HCT116 (cell line): Measurements from ENCODE around the gene AATF. TPM values are rescaled to one million over a fixed set of nuclear protein-coding genes. Genes with fewer than 3 reads are reported as not detected.

Experiments
- ATAC-seq: fragments of 200-7000 bp; cut with Tn5 transposase; 2 replicates; pipeline ENCODE4 v1.9.1; 2020; ENCODE audit warnings: mild to moderate bottlenecking, moderate library complexity
- BruUV-seq: library from RNA; stranded (reverse); fragments of 400-500 nt; replicated peaks from 2 replicates; lab custom pipeline; 2021; lab: Mats Ljungman, UMichigan
- CTCF ChIA-PET: fragments of 300-600 bp; sonication (Branson Sonifier 250); formaldehyde crosslinking; loops from one replicate; lab custom pipeline; 2021; ENCODE audit warnings: antibody characterized with exemption; lab: Charles Lee
- POLR2A ChIA-PET: fragments of 300-600, 350-600 bp; sonication (Branson Sonifier 250); formaldehyde crosslinking; loops from one replicate; lab custom pipeline; 2021; ENCODE audit warnings: antibody characterized with exemption; lab: Charles Lee
- RAD21 ChIA-PET, 2 experiments: fragments of 300-600 bp; sonication (Branson Sonifier 250); formaldehyde crosslinking; loops; one replicate each; lab custom pipeline; 2023; ENCODE audit warnings: low total read pairs in 2 of 2; ENCODE audit not compliant: uncharacterized antibody in 2 of 2, unreplicated experiment in 2 of 2, low non-redundant PET in 1 of 2; lab: Charles Lee
- DNase-seq: peaks from one replicate; pipeline ENCODE4 v3.0.0-alpha.2; 2010; ENCODE audit warnings: low read depth, low spot score
- H2AFZ ChIP-seq: fragments of 200-600 bp; shearing (Covaris generic), sonication (generic); 2 replicates; pipeline ENCODE4 v1.6.1; 2017; ENCODE audit warnings: low read depth, mixed run types, mixed read lengths, antibody characterized with exemption, low read length; ENCODE audit not compliant: poor library complexity, severe bottlenecking
- H3K27ac ChIP-seq: 2 replicates; pipeline ENCODE4 v1.5.1; 2012; ENCODE audit warnings: low read depth, low read length
- H3K27me3 ChIP-seq: fragments of 200-600 bp; sonication (generic); 2 replicates; pipeline ENCODE4 v1.6.1; 2016; ENCODE audit warnings: mixed run types, low read length, mixed read lengths; ENCODE audit not compliant: insufficient read depth
- H3K36me3 ChIP-seq, 2 experiments: fragments of 200-500 bp in 1 of 2; fragments of 200-600 bp in 1 of 2; sonication (Bioruptor generic) in 1 of 2; sonication (generic) in 1 of 2; 2 replicates each; pipeline versions ENCODE4 v1.5.1 to v1.6.1; 2014 to 2016; ENCODE audit warnings: low read length in 2 of 2, inconsistent platforms in 1 of 2, mixed read lengths in 1 of 2, mixed run types in 1 of 2; ENCODE audit not compliant: insufficient read depth in 2 of 2, control insufficient read depth in 1 of 2
- H3K4me1 ChIP-seq, 2 experiments: fragments of 200-600 bp in 1 of 2; sonication (generic) in 1 of 2; 2 replicates each; pipeline versions ENCODE4 v1.5.1 to v1.6.1; 2012 to 2017; ENCODE audit warnings: low read length in 2 of 2, inconsistent platforms in 1 of 2, mild to moderate bottlenecking in 1 of 2, mixed read lengths in 1 of 2, mixed run types in 1 of 2, moderate library complexity in 1 of 2; ENCODE audit not compliant: insufficient read depth in 2 of 2, control insufficient read depth in 1 of 2
- H3K4me2 ChIP-seq: fragments of 200-600 bp; sonication (generic); 2 replicates; pipeline ENCODE4 v1.6.1; 2017; ENCODE audit warnings: mixed run types, low read length, mixed read lengths
- H3K4me3 ChIP-seq, 2 experiments: fragments of 200-600 bp in 1 of 2; sonication (generic) in 1 of 2; replicated peaks in 1 of 2; 2 replicates each; pipeline ENCODE4 v1.5.1; 2011 to 2016; ENCODE audit warnings: low read length in 2 of 2, control low read depth in 1 of 2, low read depth in 1 of 2, mild to moderate bottlenecking in 1 of 2, mixed read lengths in 1 of 2, mixed run types in 1 of 2
- H3K79me2 ChIP-seq: fragments of 200-600 bp; sonication (generic); 2 replicates; pipeline ENCODE4 v1.6.1; 2017; ENCODE audit warnings: mild to moderate bottlenecking, mixed run types, low read length, moderate library complexity, mixed read lengths; ENCODE audit not compliant: insufficient read depth
- H3K9ac ChIP-seq: fragments of 200-600 bp; sonication (generic); 2 replicates; pipeline ENCODE4 v1.6.1; 2016; ENCODE audit warnings: low read length, mixed read lengths
- H3K9me2 ChIP-seq: fragments of 200-600 bp; sonication (generic), shearing (Covaris generic); 2 replicates; pipeline ENCODE4 v1.6.1; 2017; ENCODE audit warnings: mixed run types, mild to moderate bottlenecking, moderate library complexity; ENCODE audit not compliant: insufficient read depth
- H3K9me3 ChIP-seq, 2 experiments: fragments of 200-500 bp in 1 of 2; fragments of 200-600 bp in 1 of 2; sonication (Bioruptor generic) in 1 of 2; sonication (generic) in 1 of 2; 2 replicates each; pipeline ENCODE4 v1.6.1; 2014 to 2017; ENCODE audit warnings: low read length in 2 of 2, mixed read lengths in 2 of 2, inconsistent platforms in 1 of 2, low read depth in 1 of 2, mild to moderate bottlenecking in 1 of 2, mixed run types in 1 of 2, moderate library complexity in 1 of 2; ENCODE audit not compliant: control insufficient read depth in 1 of 2, insufficient read depth in 1 of 2
- H4K20me1 ChIP-seq: fragments of 200-600 bp; sonication (generic), shearing (Covaris generic); 2 replicates; pipeline ENCODE4 v1.6.1; 2017; ENCODE audit warnings: mixed run types, mild to moderate bottlenecking, moderate library complexity; ENCODE audit not compliant: insufficient read depth
- ATF3 ChIP-seq: IDR thresholded peaks from 2 replicates; pipeline ENCODE4 v1.6.1; 2012
- CEBPB ChIP-seq: IDR thresholded peaks from 2 replicates; pipeline ENCODE4 v1.6.1; 2012; ENCODE audit warnings: low read depth
- CTCF ChIP-seq, 3 experiments: fragments of 200-600 bp in 1 of 3; sonication (generic) in 1 of 3; IDR thresholded peaks in 2 of 3; conservative IDR thresholded peaks in 1 of 3; 2 replicates each; pipeline ENCODE4 v1.5.1; 2012 to 2017; ENCODE audit warnings: low read depth in 2 of 3, low read length in 2 of 3, antibody characterized with exemption in 1 of 3, borderline replicate concordance in 1 of 3, control low read depth in 1 of 3, mild to moderate bottlenecking in 1 of 3, mixed read lengths in 1 of 3, mixed run types in 1 of 3, moderate library complexity in 1 of 3; ENCODE audit not compliant: insufficient read depth in 1 of 3
- EGR1 ChIP-seq: IDR thresholded peaks from 2 replicates; pipeline ENCODE4 v1.6.1; 2012; ENCODE audit warnings: low read depth
- ELF1 ChIP-seq: IDR thresholded peaks from 2 replicates; pipeline ENCODE4 v1.6.1; 2012; ENCODE audit warnings: low read depth, borderline replicate concordance
- EZH2 ChIP-seq: fragments of 200-600 bp; sonication (generic); IDR thresholded peaks from 2 replicates; pipeline ENCODE4 v1.6.1; 2017; ENCODE audit warnings: antibody characterized with exemption, mixed run types
- FOSL1 ChIP-seq: IDR thresholded peaks from 2 replicates; pipeline ENCODE4 v1.6.1; 2012; ENCODE audit warnings: low read depth
- POLR2AphosphoS5 ChIP-seq: IDR thresholded peaks from 2 replicates; pipeline ENCODE4 v1.6.1; 2011; ENCODE audit warnings: mild to moderate bottlenecking, low read depth, low read length, moderate library complexity
- RAD21 ChIP-seq: IDR thresholded peaks from 2 replicates; pipeline ENCODE4 v1.6.1; 2012; ENCODE audit warnings: low read depth, mild to moderate bottlenecking
- REST ChIP-seq: IDR thresholded peaks from 2 replicates; pipeline ENCODE4 v1.6.1; 2012; ENCODE audit warnings: low read depth
- SIN3A ChIP-seq: IDR thresholded peaks from 2 replicates; pipeline ENCODE4 v1.6.1; 2012; ENCODE audit warnings: low read depth
- SP1 ChIP-seq: IDR thresholded peaks from 2 replicates; pipeline ENCODE4 v1.6.1; 2012; ENCODE audit warnings: low read depth
- SRF ChIP-seq: IDR thresholded peaks from 2 replicates; pipeline ENCODE4 v1.6.1; 2012; ENCODE audit warnings: low read depth
- TCF7L2 ChIP-seq: IDR thresholded peaks from 2 replicates; pipeline ENCODE4 v1.7.0; 2011; ENCODE audit warnings: borderline replicate concordance, inconsistent platforms; ENCODE audit not compliant: insufficient read depth, insufficient read length; ENCODE audit errors: extremely low read depth
- YY1 ChIP-seq: IDR thresholded peaks from 2 replicates; pipeline ENCODE4 v1.6.1; 2011; ENCODE audit warnings: low read length, low read depth, moderate library complexity, mild to moderate bottlenecking; ENCODE audit not compliant: insufficient replicate concordance; ENCODE audit errors: extremely low read depth
- ZBTB33 ChIP-seq: IDR thresholded peaks from 2 replicates; pipeline ENCODE4 v1.6.1; 2011; ENCODE audit warnings: mild to moderate bottlenecking, low read length, moderate library complexity; ENCODE audit not compliant: insufficient replicate concordance; ENCODE audit errors: extremely low read depth
- ZFX ChIP-seq: fragments of 450-650 bp; IDR thresholded peaks from 2 replicates; pipeline ENCODE4 v1.6.1; 2017
- ZNF274 ChIP-seq: fragments of 200-500 bp; sonication (Bioruptor generic); IDR thresholded peaks from 2 replicates; pipeline ENCODE4 v1.6.1; 2014; ENCODE audit warnings: mild to moderate bottlenecking, low read depth, low read length, inconsistent platforms
- intact Hi-C: fragments of 100-400 bp; cut with micrococcal nuclease; formaldehyde crosslinking; loops from 2 replicates; pipeline ENCODE4 v1.10.0; 2022
- total RNA-seq: library from RNA; stranded (reverse); gene quantifications from one replicate; pipeline ENCODE4 v1.2.1, GENCODE V29; 2021; ENCODE audit not compliant: unreplicated experiment

AATF gene
- total RNA-seq, 1 experiment from 2014 or later = 105 TPM

- TF ChIP-seq ZNF274 (no peak), ZBTB33 (no peak)
Measured at GRCh38 chr17:36907407-36907806, 41.3 kb upstream of the AATF start (continued).

GRCh38 chr17:36910513-36910912, 38.2 kb upstream of the AATF start:
- DNase-seq = no peak
- H3K79me2 ChIP-seq = no peaks in the 10 kb centered on the region
- H3K27ac ChIP-seq = no peak overlapping the region
- no peak for TF ChIP-seq SRF
- no peak for TF ChIP-seq ZFX
- TF ChIP-seq POLR2AphosphoS5 = no peak
- no peak for TF ChIP-seq REST
- TF ChIP-seq RAD21 = no peak
- no peak for TF ChIP-seq YY1
- no peak for TF ChIP-seq SP1
- no peak for TF ChIP-seq EZH2
- no peak for TF ChIP-seq TCF7L2
- no peak for TF ChIP-seq ELF1
- TF ChIP-seq FOSL1 = no peak
- no peak for TF ChIP-seq CTCF (IDR thresholded peaks at IDR 0.05 in 2 of 3, conservative IDR thresholded peaks at IDR 0.05 in 1 of 3; ENCODE audit: borderline replicate concordance in 1 of 3, insufficient read depth in 1 of 3, low read depth in 2 of 3, low read length in 2 of 3)
- no peak for TF ChIP-seq ATF3
- TF ChIP-seq ZNF274 = no peak
- no peak for TF ChIP-seq EGR1
- no peak for TF ChIP-seq SIN3A
- no peak for TF ChIP-seq CEBPB

More at GRCh38 chr17:36910513-36910912, 38.2 kb upstream of the AATF start:
- no peak overlapping the region for H3K4me2 ChIP-seq
- ATAC-seq = no peak
- H3K27me3 ChIP-seq = no peaks in the 10 kb centered on the region
- ChIA-PET CTCF (no interaction called here), POLR2A (interaction anchor here (2.1 kb wide), 1 partner anchor 8 kb away, joined by 5 read pairs; no protein-coding TSS in a partner anchor), RAD21 (no interaction called here)
- intact Hi-C loops = no loop called here
- H4K20me1 ChIP-seq = no peaks in the 10 kb centered on the region
- H3K9me2 ChIP-seq = no peaks in the 10 kb centered on the region
- no peaks in the 10 kb centered on the region for H3K9me3 ChIP-seq
- no peak overlapping the region for H3K9ac ChIP-seq
- no peak overlapping the region for H2AFZ ChIP-seq
- H3K4me1 ChIP-seq = 0 out of 4 replicates have a peak, but pooled peaks cover 0 to 2% of the 10 kb centered on the region in 2 experiments
- no peaks in the 10 kb centered on the region for H3K36me3 ChIP-seq
- no peak overlapping the region for H3K4me3 ChIP-seq
- BruUV-seq = no TSS peak
